KMS-11 (cell line): Measurements from ENCODE around the gene MCRS1.

Experiments used
- H2AFZ ChIP-seq: fragments of 200-600 bp; sonication (generic); 2 replicates; pipeline ENCODE4 v1.6.1; 2016; ENCODE audit warnings: antibody characterized with exemption, mixed run types, low read depth
- H3K27ac ChIP-seq: fragments of 200-600 bp; sonication (generic); 2 replicates; pipeline ENCODE4 v1.6.1; 2016; ENCODE audit warnings: mild to moderate bottlenecking, mixed run types
- H3K27me3 ChIP-seq: fragments of 200-600 bp; sonication (generic); 2 replicates; pipeline ENCODE4 v1.6.1; 2017; ENCODE audit warnings: mild to moderate bottlenecking, low read depth, mixed run types, moderate library complexity; ENCODE audit not compliant: insufficient read depth
- H3K36me3 ChIP-seq: fragments of 200-600 bp; sonication (generic); 2 replicates; pipeline ENCODE4 v1.6.1; 2017; ENCODE audit warnings: mild to moderate bottlenecking, mixed run types; ENCODE audit not compliant: insufficient read depth
- H3K4me1 ChIP-seq: fragments of 200-600 bp; sonication (generic); 2 replicates; pipeline ENCODE4 v1.6.1; 2016; ENCODE audit warnings: mild to moderate bottlenecking, low read depth, mixed run types; ENCODE audit not compliant: poor library complexity, severe bottlenecking
- H3K4me2 ChIP-seq: fragments of 200-600 bp; sonication (generic); 2 replicates; pipeline ENCODE4 v1.7.0; 2016; ENCODE audit warnings: mild to moderate bottlenecking, mixed run types
- H3K4me3 ChIP-seq: fragments of 200-600 bp; sonication (generic); IDR thresholded peaks from 2 replicates; pipeline ENCODE4 v1.6.1; 2017; ENCODE audit warnings: low read depth, low read length, mixed read lengths; ENCODE audit not compliant: insufficient read depth
- H3K79me2 ChIP-seq: fragments of 200-600 bp; sonication (generic); 2 replicates; pipeline ENCODE4 v1.6.1; 2016; ENCODE audit warnings: low read depth, mixed run types; ENCODE audit not compliant: insufficient read depth
- H3K9ac ChIP-seq: fragments of 200-600 bp; sonication (generic); 2 replicates; pipeline ENCODE4 v1.6.1; 2016; ENCODE audit warnings: mild to moderate bottlenecking, mixed run types
- H4K20me1 ChIP-seq: fragments of 200-600 bp; sonication (generic); 2 replicates; pipeline ENCODE4 v1.6.1; 2016; ENCODE audit warnings: mild to moderate bottlenecking, mixed run types; ENCODE audit not compliant: insufficient read depth
- CTCF ChIP-seq: fragments of 200-600 bp; sonication (generic); conservative IDR thresholded peaks from 2 replicates; pipeline ENCODE4 v1.6.1; 2017; ENCODE audit warnings: low read depth, mild to moderate bottlenecking, antibody characterized with exemption, low read length, moderate library complexity, mixed read lengths

Gene MCRS1

DNA sequence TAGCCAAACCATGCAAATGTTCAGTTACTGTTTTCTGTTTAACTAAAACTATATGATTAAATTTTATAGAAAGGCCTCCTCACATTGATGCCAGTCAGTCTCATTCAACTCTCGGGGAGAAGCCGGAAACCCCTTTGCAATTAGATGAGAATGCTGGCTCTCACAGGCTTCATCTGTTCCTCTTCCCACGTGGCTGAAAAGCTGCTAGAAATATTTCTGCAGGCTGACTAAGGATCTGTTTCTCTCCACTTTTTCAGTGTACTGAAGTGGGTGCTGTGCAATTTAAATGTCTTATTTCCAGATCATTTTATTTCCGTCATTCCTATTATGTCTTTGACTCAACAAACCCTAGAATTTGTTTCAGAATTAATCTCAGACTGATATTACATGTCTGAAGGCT is 46.6 kb downstream of the MCRS1 start:
- H3K9ac ChIP-seq: no peak overlapping the region
- no peak overlapping the region for H2AFZ ChIP-seq
- no peaks in the 10 kb centered on the region for H3K79me2 ChIP-seq
- no peaks in the 10 kb centered on the region; the same call in 1 of the 2 replicates for H3K36me3 ChIP-seq
- H3K4me2 ChIP-seq: no peak overlapping the region
- no peaks in the 10 kb centered on the region for H4K20me1 ChIP-seq
- no peaks in the 10 kb centered on the region for H3K27me3 ChIP-seq
- no peak overlapping the region for H3K4me3 ChIP-seq
- no peak for TF ChIP-seq CTCF
- no peaks in the 10 kb centered on the region for H3K4me1 ChIP-seq
- H3K27ac ChIP-seq: no peak overlapping the region

GRCh38 chr12:49519574-49519936 is 48.4 kb downstream of the MCRS1 start:
- H3K9ac ChIP-seq: no peak overlapping the region
- no peaks in the 10 kb centered on the region for H3K4me1 ChIP-seq
- no peaks in the 10 kb centered on the region for H3K36me3 ChIP-seq
- H3K27ac ChIP-seq: no peak overlapping the region
- no peaks in the 10 kb centered on the region for H3K27me3 ChIP-seq
- no peak overlapping the region for H2AFZ ChIP-seq
- TF ChIP-seq CTCF: no peak
- H3K4me3 ChIP-seq: no peak overlapping the region
- H3K79me2 ChIP-seq: no peaks in the 10 kb centered on the region
- H4K20me1 ChIP-seq: no peaks in the 10 kb centered on the region
- no peak overlapping the region for H3K4me2 ChIP-seq

DNA sequence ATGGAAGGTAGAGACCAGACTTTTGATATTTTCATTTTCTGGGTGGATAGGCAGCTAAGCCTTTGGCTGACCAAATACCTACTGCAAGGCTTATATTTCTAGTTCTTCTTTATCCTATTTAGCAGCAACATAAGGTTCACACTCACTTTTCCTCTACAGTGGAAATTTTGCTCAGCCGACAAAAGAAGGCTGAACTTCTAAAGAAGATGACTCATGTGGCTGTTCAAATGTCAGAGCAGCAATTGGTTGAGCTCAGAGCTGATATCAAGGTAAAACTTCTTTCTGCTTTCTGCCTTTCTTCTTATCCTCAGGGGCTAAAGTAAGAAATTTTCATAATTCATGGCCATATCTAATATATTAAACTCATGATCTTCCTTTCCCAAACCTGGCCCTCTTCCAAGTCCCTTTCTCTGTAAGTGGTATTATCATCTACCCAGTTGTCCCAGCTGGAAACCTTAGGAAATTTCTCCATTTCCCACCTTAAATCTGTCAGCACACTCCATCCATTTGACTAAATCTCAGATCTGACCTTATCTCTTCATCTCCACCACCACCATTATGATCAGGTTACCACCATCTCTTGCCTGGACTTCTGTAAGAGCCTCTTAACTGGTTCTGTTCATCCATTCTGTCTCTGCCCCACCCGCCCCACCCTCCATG is 48.9 kb downstream of the MCRS1 start:
- Histone ChIP-seq H3K9ac (no peak overlapping the region), H3K4me1 (no peaks in the 10 kb centered on the region), H2AFZ (no peak overlapping the region), H3K27me3 (no peaks in the 10 kb centered on the region), H3K4me3 (no peak overlapping the region), H3K27ac (no peak overlapping the region), H3K36me3 (no peaks in the 10 kb centered on the region), H3K79me2 (no peaks in the 10 kb centered on the region), H4K20me1 (no peaks in the 10 kb centered on the region), H3K4me2 (no peak overlapping the region)
- no peak for TF ChIP-seq CTCF

DNA sequence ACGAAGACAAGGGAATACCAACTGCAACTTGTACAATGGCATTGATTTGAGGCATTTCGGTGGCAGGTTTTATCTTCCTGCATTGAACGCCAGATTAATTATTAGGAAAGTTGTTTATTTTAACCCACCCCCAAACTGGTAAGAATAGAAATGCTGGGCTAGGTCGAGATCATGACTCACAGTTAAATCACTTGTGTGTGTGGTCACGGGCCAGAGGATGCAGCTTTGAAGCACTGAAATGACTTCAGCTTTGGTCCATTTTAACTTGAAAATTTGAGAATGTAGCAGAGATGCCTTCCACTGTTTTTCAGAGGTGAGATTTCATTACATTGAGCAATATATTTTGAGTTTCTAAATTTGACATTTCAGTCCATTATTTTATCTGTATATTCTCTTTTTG is 52.7 kb downstream of the MCRS1 start:
- Histone ChIP-seq H3K4me2 (no peak overlapping the region), H2AFZ (no peak overlapping the region), H3K4me1 (peaks cover 19% of the 10 kb centered on the region), H3K27me3 (no peaks in the 10 kb centered on the region), H3K79me2 (no peaks in the 10 kb centered on the region), H3K4me3 (no peak overlapping the region), H3K36me3 (no peaks in the 10 kb centered on the region), H3K9ac (no peak overlapping the region), H3K27ac (no peak overlapping the region), H4K20me1 (no peaks in the 10 kb centered on the region)
- no peak for TF ChIP-seq CTCF
